GM21447 (cell line): ENCODE measurements around the gene CAMLG.

Experiments
- ATAC-seq: cut with Tn5 transposase; IDR thresholded peaks from one replicate; pipeline ENCODE4 v1.9.1; 2021; ENCODE audit not compliant: unreplicated experiment

Gene CAMLG

GRCh38 chr5:134777366-134777765 is 39.0 kb downstream of the CAMLG start:
- ATAC-seq, result no peak

GRCh38 chr5:134784241-134784920 is 46.0 kb downstream of the CAMLG start:
- ATAC-seq, result no peak

GRCh38 chr5:134784946-134785620 is 46.7 kb downstream of the CAMLG start:
- ATAC-seq, result no peak

- no peak for ATAC-seq
These were observed 49.3 kb downstream of the CAMLG start for GRCh38 chr5:134787692-134788091.

GRCh38 chr5:134791580-134791979 is 53.2 kb downstream of the CAMLG start:
- no peak for ATAC-seq

GRCh38 chr5:134792286-134792685 is 53.9 kb downstream of the CAMLG start:
- no peak for ATAC-seq

- ATAC-seq, result no peak
These were observed 54.8 kb downstream of the CAMLG start for GRCh38 chr5:134793111-134793510.

- ATAC-seq, result no peak
These were observed 55.7 kb downstream of the CAMLG start for GRCh38 chr5:134794082-134794481.

GRCh38 chr5:134794819-134795218 is 56.5 kb downstream of the CAMLG start:
- ATAC-seq, result no peak

GRCh38 chr5:134798468-134798867 is 60.1 kb downstream of the CAMLG start:
- no peak for ATAC-seq
